WTC11 (cell line): ENCODE data around the gene ELF5. TPM values are rescaled to one million over a fixed set of nuclear protein-coding genes. Genes with fewer than 3 reads are reported as not detected.

Source experiments
- ATAC-seq: fragments of 200-7000 bp; cut with Tn5 transposase; 2 replicates; pipeline ENCODE4 v1.10.0; 2021; ENCODE audit warnings: mild to moderate bottlenecking, moderate library complexity
- CTCF ChIA-PET: fragments of 300-600 bp; sonication (Branson Sonifier 250); formaldehyde crosslinking; loops from one replicate; lab custom pipeline; 2021; ENCODE audit warnings: antibody characterized with exemption; lab: Charles Lee
- POLR2A ChIA-PET: fragments of 350-600 bp; sonication (Branson Sonifier 250); formaldehyde crosslinking; loops from one replicate; lab custom pipeline; 2021; ENCODE audit warnings: antibody characterized with exemption; lab: Charles Lee
- DNase-seq: peaks from one replicate; pipeline ENCODE4 v3.0.0; 2021; ENCODE audit warnings: low spot score
- H3K27ac Mint-ChIP-seq: 2 replicates; pipeline ENCODE4 v1.8.0; 2021; ENCODE audit warnings: mixed read lengths
- H3K27me3 Mint-ChIP-seq: 2 replicates; pipeline ENCODE4 v1.8.0; 2021; ENCODE audit warnings: low read depth, mild to moderate bottlenecking, moderate library complexity, mixed read lengths
- H3K36me3 Mint-ChIP-seq: 2 replicates; pipeline ENCODE4 v1.8.0; 2021; ENCODE audit warnings: mixed read lengths
- H3K4me1 Mint-ChIP-seq: 2 replicates; pipeline ENCODE4 v1.8.0; 2022; ENCODE audit warnings: mixed read lengths
- H3K4me3 Mint-ChIP-seq: 2 replicates; pipeline ENCODE4 v1.8.0; 2021; ENCODE audit warnings: mild to moderate bottlenecking, moderate library complexity, mixed read lengths
- H3K9me3 Mint-ChIP-seq: 2 replicates; pipeline ENCODE4 v1.8.0; 2021; ENCODE audit warnings: mixed read lengths
- ATF1 ChIP-seq: sonication (generic); formaldehyde crosslinking; IDR thresholded peaks from 2 replicates; pipeline ENCODE4 v1.8.1; 2023; ENCODE audit warnings: mild to moderate bottlenecking, moderate library complexity, missing genetic modification reagents
- ATF6 ChIP-seq: sonication (generic); formaldehyde crosslinking; IDR thresholded peaks from 2 replicates; pipeline ENCODE4 v1.8.1; 2023; ENCODE audit warnings: mild to moderate bottlenecking, missing genetic modification reagents
- CREB1 ChIP-seq: sonication (generic); formaldehyde crosslinking; IDR thresholded peaks from 2 replicates; pipeline ENCODE4 v1.8.0; 2023; ENCODE audit warnings: mild to moderate bottlenecking, missing genetic modification reagents
- ERG ChIP-seq: fragments of 250-450 bp; sonication (Bioruptor Pico); IDR thresholded peaks from 2 replicates; pipeline ENCODE4 v1.8.0; 2021; ENCODE audit warnings: mild to moderate bottlenecking
- ESRRA ChIP-seq: sonication (generic); formaldehyde crosslinking; IDR thresholded peaks from 2 replicates; pipeline ENCODE4 v1.8.1; 2022; ENCODE audit warnings: mild to moderate bottlenecking, missing genetic modification reagents, borderline replicate concordance
- IRF2 ChIP-seq: sonication (generic); formaldehyde crosslinking; IDR thresholded peaks from 2 replicates; pipeline ENCODE4 v1.8.0; 2022; ENCODE audit warnings: low read depth, missing genetic modification reagents, borderline replicate concordance
- JAZF1 ChIP-seq: fragments of 250-450 bp; sonication (Bioruptor Pico); IDR thresholded peaks from 2 replicates; pipeline ENCODE4 v1.9.0; 2021; ENCODE audit warnings: moderate library complexity, mild to moderate bottlenecking, inconsistent platforms
- JUN ChIP-seq: sonication (generic); formaldehyde crosslinking; IDR thresholded peaks from 2 replicates; pipeline ENCODE4 v1.8.0; 2023; ENCODE audit warnings: mild to moderate bottlenecking, missing genetic modification reagents
- MAX ChIP-seq: sonication (generic); formaldehyde crosslinking; IDR thresholded peaks from 2 replicates; pipeline ENCODE4 v1.8.0; 2022; ENCODE audit warnings: mild to moderate bottlenecking, missing genetic modification reagents
- NFE2L1 ChIP-seq: sonication (generic); formaldehyde crosslinking; IDR thresholded peaks from 2 replicates; pipeline ENCODE4 v1.8.1; 2023; ENCODE audit warnings: missing genetic modification reagents
- NFYB ChIP-seq: sonication (generic); formaldehyde crosslinking; conservative IDR thresholded peaks from 2 replicates; pipeline ENCODE4 v1.8.0; 2022; ENCODE audit warnings: low read depth, missing genetic modification reagents
- NR1H2 ChIP-seq: sonication (generic); formaldehyde crosslinking; IDR thresholded peaks from 2 replicates; pipeline ENCODE4 v1.9.0; 2021; ENCODE audit warnings: mild to moderate bottlenecking, moderate library complexity, missing genetic modification reagents
- ZBTB21 ChIP-seq: sonication (generic); formaldehyde crosslinking; IDR thresholded peaks from 2 replicates; pipeline ENCODE4 v1.8.1; 2023; ENCODE audit warnings: mild to moderate bottlenecking, missing genetic modification reagents, borderline replicate concordance
- ZNF219 ChIP-seq: sonication (generic); formaldehyde crosslinking; IDR thresholded peaks from 2 replicates; pipeline ENCODE4 v1.8.0; 2023; ENCODE audit warnings: missing genetic modification reagents, mild to moderate bottlenecking, borderline replicate concordance
- ZNF232 ChIP-seq: sonication (generic); formaldehyde crosslinking; IDR thresholded peaks from 2 replicates; pipeline ENCODE4 v1.8.0; 2022; ENCODE audit warnings: mild to moderate bottlenecking, missing genetic modification reagents
- ZNF416 ChIP-seq: fragments of 250-450 bp; sonication (Bioruptor Pico); IDR thresholded peaks from 2 replicates; pipeline ENCODE4 v1.9.0; 2021; ENCODE audit warnings: mild to moderate bottlenecking, inconsistent platforms
- total RNA-seq: library from RNA; stranded (reverse); gene quantifications from 3 replicates; pipeline ENCODE4 v1.2.3, GENCODE V29; 2021
- TF ChIP-seq, protein P1 (sequence below): sonication (generic); formaldehyde crosslinking; IDR thresholded peaks from 2 replicates; pipeline ENCODE4 v1.8.1; 2023; ENCODE audit warnings: mild to moderate bottlenecking, missing genetic modification reagents, moderate library complexity
- TF ChIP-seq, protein P2 (sequence below): sonication (generic); formaldehyde crosslinking; conservative IDR thresholded peaks from 2 replicates; pipeline ENCODE4 v1.8.1; 2022; ENCODE audit warnings: mild to moderate bottlenecking, missing genetic modification reagents
- TF ChIP-seq, protein P3 (sequence below): sonication (generic); formaldehyde crosslinking; IDR thresholded peaks from 2 replicates; pipeline ENCODE4 v1.8.1; 2022; ENCODE audit warnings: low read depth, missing genetic modification reagents, borderline replicate concordance
- TF ChIP-seq, protein P4 (sequence below): sonication (generic); formaldehyde crosslinking; IDR thresholded peaks from 2 replicates; pipeline ENCODE4 v1.8.0; 2023; ENCODE audit warnings: missing genetic modification reagents
- TF ChIP-seq, protein P5 (sequence below): sonication (generic); formaldehyde crosslinking; IDR thresholded peaks from 2 replicates; pipeline ENCODE4 v1.8.0; 2022; ENCODE audit warnings: mild to moderate bottlenecking, missing genetic modification reagents
- TF ChIP-seq, protein P6 (sequence below): sonication (generic); formaldehyde crosslinking; IDR thresholded peaks from 2 replicates; pipeline ENCODE4 v1.8.1; 2023; ENCODE audit warnings: mild to moderate bottlenecking, missing genetic modification reagents, borderline replicate concordance

ELF5 gene
- total RNA-seq, 1 experiment from 2014 or later: not detected

GRCh38 chr11:34475656-34476055 lies 37.9 kb downstream of the ELF5 start:
- no peak for TF ChIP-seq ATF6
- TF ChIP-seq, protein P1, sequence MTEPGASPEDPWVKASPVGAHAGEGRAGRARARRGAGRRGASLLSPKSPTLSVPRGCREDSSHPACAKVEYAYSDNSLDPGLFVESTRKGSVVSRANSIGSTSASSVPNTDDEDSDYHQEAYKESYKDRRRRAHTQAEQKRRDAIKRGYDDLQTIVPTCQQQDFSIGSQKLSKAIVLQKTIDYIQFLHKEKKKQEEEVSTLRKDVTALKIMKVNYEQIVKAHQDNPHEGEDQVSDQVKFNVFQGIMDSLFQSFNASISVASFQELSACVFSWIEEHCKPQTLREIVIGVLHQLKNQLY (CRISPR knock-in tag): no peak
- TF ChIP-seq, protein P2, sequence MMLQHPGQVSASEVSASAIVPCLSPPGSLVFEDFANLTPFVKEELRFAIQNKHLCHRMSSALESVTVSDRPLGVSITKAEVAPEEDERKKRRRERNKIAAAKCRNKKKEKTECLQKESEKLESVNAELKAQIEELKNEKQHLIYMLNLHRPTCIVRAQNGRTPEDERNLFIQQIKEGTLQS (CRISPR knock-in tag): no peak
- no peak for TF ChIP-seq ATF1
- no peak for TF ChIP-seq IRF2
- no peak for TF ChIP-seq ESRRA (CRISPR knock-in tag)
- TF ChIP-seq JUN (CRISPR knock-in tag): no peak
- TF ChIP-seq ZBTB21 (CRISPR knock-in tag): no peak
- Mint-ChIP-seq H3K4me1 (no peaks in the 10 kb centered on the region), H3K27me3 (no peaks in the 10 kb centered on the region; the same call in 1 of the 2 replicates), H3K4me3 (no peak overlapping the region), H3K36me3 (peaks cover 11% of the 10 kb centered on the region), H3K27ac (no peak overlapping the region), H3K9me3 (no peaks in the 10 kb centered on the region)
- ChIA-PET POLR2A (no interaction called here), CTCF (interaction anchor here (1.0 kb wide), 1 partner anchor 17 kb away, joined by 4 read pairs; no protein-coding TSS in a partner anchor)
- DNase-seq: no peak
- no peak for ATAC-seq

DNA sequence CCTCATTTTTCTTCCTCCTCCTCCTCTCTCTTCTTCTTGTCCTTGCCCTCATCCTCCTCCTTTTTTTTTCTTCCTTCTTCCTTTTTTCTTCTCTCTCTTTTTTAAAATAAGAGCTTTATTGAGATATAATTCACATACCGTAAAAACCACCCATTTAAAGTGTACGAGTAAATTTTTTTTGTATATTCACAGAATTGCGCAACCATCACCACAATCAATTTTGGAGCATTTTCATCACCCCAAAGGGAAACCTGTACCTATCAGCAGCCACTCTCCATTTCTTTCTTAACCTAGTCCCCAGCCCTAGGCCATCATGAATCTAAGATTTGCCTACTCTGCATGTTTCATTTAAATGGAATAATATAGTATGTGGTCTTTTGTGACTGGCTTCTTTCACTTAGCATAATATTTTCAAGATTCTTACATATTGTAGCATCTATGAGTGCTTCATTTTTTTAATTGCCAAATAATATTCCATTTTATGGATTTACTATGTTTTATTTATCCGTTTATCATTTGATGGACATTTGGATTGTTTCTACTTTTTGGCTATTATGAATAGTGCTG lies 39.9 kb downstream of the ELF5 start:
- Mint-ChIP-seq H3K4me1 (no peaks in the 10 kb centered on the region), H3K36me3 (peaks cover 11% of the 10 kb centered on the region), H3K4me3 (no peak overlapping the region), H3K9me3 (no peaks in the 10 kb centered on the region), H3K27me3 (no peaks in the 10 kb centered on the region; the same call in 1 of the 2 replicates), H3K27ac (no peak overlapping the region)
- CTCF ChIA-PET: no interaction called here
- DNase-seq (no peak), ATAC-seq (no peak)
- POLR2A ChIA-PET: no interaction called here
- no peak for TF ChIP-seq NFE2L1
- TF ChIP-seq, protein P3, sequence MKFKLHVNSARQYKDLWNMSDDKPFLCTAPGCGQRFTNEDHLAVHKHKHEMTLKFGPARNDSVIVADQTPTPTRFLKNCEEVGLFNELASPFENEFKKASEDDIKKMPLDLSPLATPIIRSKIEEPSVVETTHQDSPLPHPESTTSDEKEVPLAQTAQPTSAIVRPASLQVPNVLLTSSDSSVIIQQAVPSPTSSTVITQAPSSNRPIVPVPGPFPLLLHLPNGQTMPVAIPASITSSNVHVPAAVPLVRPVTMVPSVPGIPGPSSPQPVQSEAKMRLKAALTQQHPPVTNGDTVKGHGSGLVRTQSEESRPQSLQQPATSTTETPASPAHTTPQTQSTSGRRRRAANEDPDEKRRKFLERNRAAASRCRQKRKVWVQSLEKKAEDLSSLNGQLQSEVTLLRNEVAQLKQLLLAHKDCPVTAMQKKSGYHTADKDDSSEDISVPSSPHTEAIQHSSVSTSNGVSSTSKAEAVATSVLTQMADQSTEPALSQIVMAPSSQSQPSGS: no peak
- TF ChIP-seq, protein P4, sequence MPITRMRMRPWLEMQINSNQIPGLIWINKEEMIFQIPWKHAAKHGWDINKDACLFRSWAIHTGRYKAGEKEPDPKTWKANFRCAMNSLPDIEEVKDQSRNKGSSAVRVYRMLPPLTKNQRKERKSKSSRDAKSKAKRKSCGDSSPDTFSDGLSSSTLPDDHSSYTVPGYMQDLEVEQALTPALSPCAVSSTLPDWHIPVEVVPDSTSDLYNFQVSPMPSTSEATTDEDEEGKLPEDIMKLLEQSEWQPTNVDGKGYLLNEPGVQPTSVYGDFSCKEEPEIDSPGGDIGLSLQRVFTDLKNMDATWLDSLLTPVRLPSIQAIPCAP: no peak
- TF ChIP-seq JUN (CRISPR knock-in tag): no peak
- TF ChIP-seq CREB1 (CRISPR knock-in tag): no peak
- no peak for TF ChIP-seq ZNF232 (CRISPR knock-in tag)
- no peak for TF ChIP-seq MAX (CRISPR knock-in tag)
- TF ChIP-seq, protein P5, sequence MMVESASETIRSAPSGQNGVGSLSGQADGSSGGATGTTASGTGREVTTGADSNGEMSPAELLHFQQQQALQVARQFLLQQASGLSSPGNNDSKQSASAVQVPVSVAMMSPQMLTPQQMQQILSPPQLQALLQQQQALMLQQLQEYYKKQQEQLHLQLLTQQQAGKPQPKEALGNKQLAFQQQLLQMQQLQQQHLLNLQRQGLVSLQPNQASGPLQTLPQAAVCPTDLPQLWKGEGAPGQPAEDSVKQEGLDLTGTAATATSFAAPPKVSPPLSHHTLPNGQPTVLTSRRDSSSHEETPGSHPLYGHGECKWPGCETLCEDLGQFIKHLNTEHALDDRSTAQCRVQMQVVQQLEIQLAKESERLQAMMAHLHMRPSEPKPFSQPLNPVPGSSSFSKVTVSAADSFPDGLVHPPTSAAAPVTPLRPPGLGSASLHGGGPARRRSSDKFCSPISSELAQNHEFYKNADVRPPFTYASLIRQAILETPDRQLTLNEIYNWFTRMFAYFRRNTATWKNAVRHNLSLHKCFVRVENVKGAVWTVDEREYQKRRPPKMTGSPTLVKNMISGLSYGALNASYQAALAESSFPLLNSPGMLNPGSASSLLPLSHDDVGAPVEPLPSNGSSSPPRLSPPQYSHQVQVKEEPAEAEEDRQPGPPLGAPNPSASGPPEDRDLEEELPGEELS (CRISPR knock-in tag): no peak
- TF ChIP-seq NR1H2 (CRISPR knock-in tag): no peak
- TF ChIP-seq, protein P6, sequence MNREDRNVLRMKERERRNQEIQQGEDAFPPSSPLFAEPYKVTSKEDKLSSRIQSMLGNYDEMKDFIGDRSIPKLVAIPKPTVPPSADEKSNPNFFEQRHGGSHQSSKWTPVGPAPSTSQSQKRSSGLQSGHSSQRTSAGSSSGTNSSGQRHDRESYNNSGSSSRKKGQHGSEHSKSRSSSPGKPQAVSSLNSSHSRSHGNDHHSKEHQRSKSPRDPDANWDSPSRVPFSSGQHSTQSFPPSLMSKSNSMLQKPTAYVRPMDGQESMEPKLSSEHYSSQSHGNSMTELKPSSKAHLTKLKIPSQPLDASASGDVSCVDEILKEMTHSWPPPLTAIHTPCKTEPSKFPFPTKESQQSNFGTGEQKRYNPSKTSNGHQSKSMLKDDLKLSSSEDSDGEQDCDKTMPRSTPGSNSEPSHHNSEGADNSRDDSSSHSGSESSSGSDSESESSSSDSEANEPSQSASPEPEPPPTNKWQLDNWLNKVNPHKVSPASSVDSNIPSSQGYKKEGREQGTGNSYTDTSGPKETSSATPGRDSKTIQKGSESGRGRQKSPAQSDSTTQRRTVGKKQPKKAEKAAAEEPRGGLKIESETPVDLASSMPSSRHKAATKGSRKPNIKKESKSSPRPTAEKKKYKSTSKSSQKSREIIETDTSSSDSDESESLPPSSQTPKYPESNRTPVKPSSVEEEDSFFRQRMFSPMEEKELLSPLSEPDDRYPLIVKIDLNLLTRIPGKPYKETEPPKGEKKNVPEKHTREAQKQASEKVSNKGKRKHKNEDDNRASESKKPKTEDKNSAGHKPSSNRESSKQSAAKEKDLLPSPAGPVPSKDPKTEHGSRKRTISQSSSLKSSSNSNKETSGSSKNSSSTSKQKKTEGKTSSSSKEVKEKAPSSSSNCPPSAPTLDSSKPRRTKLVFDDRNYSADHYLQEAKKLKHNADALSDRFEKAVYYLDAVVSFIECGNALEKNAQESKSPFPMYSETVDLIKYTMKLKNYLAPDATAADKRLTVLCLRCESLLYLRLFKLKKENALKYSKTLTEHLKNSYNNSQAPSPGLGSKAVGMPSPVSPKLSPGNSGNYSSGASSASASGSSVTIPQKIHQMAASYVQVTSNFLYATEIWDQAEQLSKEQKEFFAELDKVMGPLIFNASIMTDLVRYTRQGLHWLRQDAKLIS (CRISPR knock-in tag): no peak
- no peak for TF ChIP-seq ERG (CRISPR knock-in tag)
- no peak for TF ChIP-seq ZNF219
- TF ChIP-seq ZNF416: no peak
- TF ChIP-seq NFYB (CRISPR knock-in tag): no peak
- TF ChIP-seq JAZF1 (CRISPR knock-in tag): no peak
